AG10803 (cell line): ENCODE data around the gene ASB4.
"Not testable (repeated sequence)": the region's sequence is repeated elsewhere in the genome, so short reads cannot be mapped to it uniquely, and the experiment has no call there.

Experiments used
- DNase-seq: peaks from one replicate; pipeline ENCODE4 v3.0.0; 2010; ENCODE audit warnings: low read depth
- H3K4me3 ChIP-seq: 2 replicates; pipeline ENCODE4 v1.5.1; 2011; ENCODE audit warnings: mild to moderate bottlenecking, low read length, control low read depth
- CTCF ChIP-seq: conservative IDR thresholded peaks from 2 replicates; pipeline ENCODE4 v1.5.1; 2011; ENCODE audit warnings: mild to moderate bottlenecking, low read length, control low read depth, inconsistent platforms

ASB4 gene

GRCh38 chr7:95454438-95455045 lies 31.2 kb upstream of the ASB4 start:
- H3K4me3 ChIP-seq, result no peak overlapping the region

DNA sequence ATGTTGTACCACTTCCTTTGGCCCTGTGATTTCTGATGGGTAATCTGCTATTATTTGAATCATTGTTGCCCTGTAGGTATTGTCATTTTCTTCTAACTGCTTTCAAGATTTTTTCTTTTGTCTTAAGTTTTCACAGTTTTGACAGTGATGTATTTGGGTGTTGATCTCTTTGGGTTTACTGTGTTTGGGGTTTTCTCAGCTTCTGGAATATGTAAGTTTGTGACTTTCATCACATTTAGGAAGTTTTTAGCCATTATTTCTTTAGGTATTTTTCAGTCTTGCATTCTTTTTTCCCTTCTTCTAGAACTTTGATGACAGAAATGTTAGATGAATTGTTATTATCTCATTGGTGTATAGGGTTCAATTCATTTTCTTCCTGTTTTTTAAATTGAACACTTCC lies 27.8 kb upstream of the ASB4 start:
- TF ChIP-seq CTCF, result no peak
- no peak for DNase-seq
- no peak overlapping the region for H3K4me3 ChIP-seq

More at GRCh38 chr7:95454438-95455045, 31.2 kb upstream of the ASB4 start:
- no peak for TF ChIP-seq CTCF
- DNase-seq, result no peak

GRCh38 chr7:95460653-95461052 lies 25.1 kb upstream of the ASB4 start:
- not testable (repeated sequence) for H3K4me3 ChIP-seq, DNase-seq

GRCh38 chr7:95467912-95468607 lies 17.7 kb upstream of the ASB4 start:
- no peak overlapping the region for H3K4me3 ChIP-seq
- TF ChIP-seq CTCF, result no peak
- no peak for DNase-seq

DNA sequence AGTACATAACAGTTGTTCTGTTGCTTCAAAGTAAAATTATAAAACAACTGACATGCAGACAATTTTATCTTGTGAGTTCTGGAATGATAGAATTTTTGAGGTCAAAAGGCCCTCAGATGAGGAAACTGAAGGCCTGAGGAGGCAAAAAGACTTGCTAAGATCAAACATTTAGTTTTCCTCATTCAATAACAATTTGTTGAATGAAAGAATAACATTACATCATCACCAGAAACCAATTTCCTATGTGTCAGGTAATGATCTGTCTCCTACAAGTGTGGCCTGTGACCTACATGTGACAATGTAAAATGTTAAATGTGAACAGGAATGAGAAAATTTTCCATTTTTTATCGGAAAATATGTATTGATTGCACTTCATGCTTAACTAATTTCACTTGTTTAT lies 16.6 kb upstream of the ASB4 start:
- no peak for DNase-seq
- no peak overlapping the region for H3K4me3 ChIP-seq
- no peak for TF ChIP-seq CTCF

- H3K4me3 ChIP-seq, result no peak overlapping the region
- no peak for DNase-seq
- no peak for TF ChIP-seq CTCF
These were observed 15.9 kb upstream of the ASB4 start for GRCh38 chr7:95469848-95470247.

- DNase-seq, result no peak
- H3K4me3 ChIP-seq, result no peak overlapping the region
- no peak for TF ChIP-seq CTCF
These were observed 15.3 kb upstream of the ASB4 start for GRCh38 chr7:95470452-95470851.
